22Rv1 (cell line): ENCODE measurements around the gene USP5.

Source experiments
- H3K27ac ChIP-seq: fragments of 450-650 bp; 2 replicates; pipeline ENCODE4 v1.5.1; 2017
- ZFX ChIP-seq: fragments of 450-650 bp; IDR thresholded peaks from 2 replicates; pipeline ENCODE4 v1.6.1; 2017; ENCODE audit warnings: antibody characterized with exemption, borderline replicate concordance
- TF ChIP-seq, protein P1 (sequence below): fragments of 450-650 bp; IDR thresholded peaks from 2 replicates; pipeline ENCODE4 v1.5.1; 2017; ENCODE audit warnings: mild to moderate bottlenecking

Gene USP5

GRCh38 chr12:6837370-6838060, 14.4 kb upstream of the USP5 start:
- TF ChIP-seq ZFX, result no peak
- TF ChIP-seq, protein P1, sequence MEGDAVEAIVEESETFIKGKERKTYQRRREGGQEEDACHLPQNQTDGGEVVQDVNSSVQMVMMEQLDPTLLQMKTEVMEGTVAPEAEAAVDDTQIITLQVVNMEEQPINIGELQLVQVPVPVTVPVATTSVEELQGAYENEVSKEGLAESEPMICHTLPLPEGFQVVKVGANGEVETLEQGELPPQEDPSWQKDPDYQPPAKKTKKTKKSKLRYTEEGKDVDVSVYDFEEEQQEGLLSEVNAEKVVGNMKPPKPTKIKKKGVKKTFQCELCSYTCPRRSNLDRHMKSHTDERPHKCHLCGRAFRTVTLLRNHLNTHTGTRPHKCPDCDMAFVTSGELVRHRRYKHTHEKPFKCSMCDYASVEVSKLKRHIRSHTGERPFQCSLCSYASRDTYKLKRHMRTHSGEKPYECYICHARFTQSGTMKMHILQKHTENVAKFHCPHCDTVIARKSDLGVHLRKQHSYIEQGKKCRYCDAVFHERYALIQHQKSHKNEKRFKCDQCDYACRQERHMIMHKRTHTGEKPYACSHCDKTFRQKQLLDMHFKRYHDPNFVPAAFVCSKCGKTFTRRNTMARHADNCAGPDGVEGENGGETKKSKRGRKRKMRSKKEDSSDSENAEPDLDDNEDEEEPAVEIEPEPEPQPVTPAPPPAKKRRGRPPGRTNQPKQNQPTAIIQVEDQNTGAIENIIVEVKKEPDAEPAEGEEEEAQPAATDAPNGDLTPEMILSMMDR, result no peak
- H3K27ac ChIP-seq, result no peak overlapping the region

GRCh38 chr12:6838854-6839253, 13.1 kb upstream of the USP5 start:
- no peak overlapping the region for H3K27ac ChIP-seq
- TF ChIP-seq ZFX, result no peak
- TF ChIP-seq, protein P1, result no peak

GRCh38 chr12:6839482-6840201, 12.3 kb upstream of the USP5 start:
- TF ChIP-seq, protein P1, result no peak
- TF ChIP-seq ZFX, result no peak
- no peak overlapping the region for H3K27ac ChIP-seq

DNA sequence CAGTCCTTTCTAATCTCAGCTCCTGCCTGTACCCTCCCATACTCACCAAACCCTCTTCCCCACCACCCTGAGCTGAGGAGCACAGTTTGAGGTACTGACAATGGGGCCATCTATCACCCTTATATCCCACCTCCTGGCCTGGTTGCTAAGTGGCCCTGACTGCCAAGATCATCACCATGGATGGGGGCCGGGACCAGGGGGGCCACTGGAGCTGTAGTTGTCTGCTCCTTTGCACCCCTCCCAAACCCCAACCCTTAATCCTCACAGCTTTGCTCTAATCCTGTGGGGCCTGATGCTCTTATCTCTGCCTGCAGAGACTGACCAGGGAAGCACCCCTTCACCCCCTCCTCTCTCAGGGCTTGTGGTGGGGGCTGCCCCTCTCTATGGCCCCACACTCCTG, 11.6 kb upstream of the USP5 start:
- H3K27ac ChIP-seq, result no peak overlapping the region
- TF ChIP-seq ZFX, result no peak
- TF ChIP-seq, protein P1, result no peak

- TF ChIP-seq, protein P1, result no peak
- TF ChIP-seq ZFX, result no peak
- H3K27ac ChIP-seq, result peak within 1 kb of the TSS; percentile 32; the same call in 1 of the 2 replicates
Measured at GRCh38 chr12:6840761-6841515, 11.0 kb upstream of the USP5 start, which contains the start of gene GNB3. Gene GNB3, plus strand, starts transcription at chr12:6840925. Its CDS starts 363 bp downstream, at chr12:6841288.

GRCh38 chr12:6842075-6842474, 9.9 kb upstream of the USP5 start:
- no peak for TF ChIP-seq ZFX
- TF ChIP-seq, protein P1, result no peak
- peak overlapping the region; percentile 32; the same call in 1 of the 2 replicates for H3K27ac ChIP-seq
